Gastrocnemius medialis (tissue), 4 donors: ENCODE results near the gene HFE.

Experiments
- CTCF ChIP-seq, 5 experiments: fragments of 450-650 bp in 3 of 5; fragments of 200-600 bp in 2 of 5; sonication (generic) in 2 of 5; IDR thresholded peaks in 4 of 5; conservative IDR thresholded peaks in 1 of 5; 1 replicate in 4 of 5; 2 replicates in 1 of 5; pipeline ENCODE4 v1.5.1; 2016 to 2019; ENCODE audit warnings: antibody characterized with exemption in 5 of 5, mild to moderate bottlenecking in 3 of 5, moderate library complexity in 3 of 5
- POLR2A ChIP-seq, 2 donors: fragments of 450-650 bp; IDR thresholded peaks; one replicate each; pipeline ENCODE4 v1.6.1; 2017; ENCODE audit warnings: antibody characterized with exemption in 2 of 2, mild to moderate bottlenecking in 2 of 2, moderate library complexity in 2 of 2

- TF ChIP-seq CTCF (IDR thresholded peaks at IDR 0.05 in 4 of 5, conservative IDR thresholded peaks at IDR 0.05 in 1 of 5): no peak
- no peak for TF ChIP-seq POLR2A (IDR thresholded peaks at IDR 0.05)
Measured at GRCh38 chr6:26089272-26089671, 2.0 kb downstream of the HFE start.
